ENCODE results near the gene FGF18.

FGF18 gene

GRCh38 chr5:171422902-171423663 is 3.6 kb downstream of the FGF18 start:
- DNase-seq (ENCODE audit: low spot score), result peak; percentile 40
- FAIRE-seq, result no peak

GRCh38 chr5:171424726-171425125 is 5.3 kb downstream of the FGF18 start:
- DNase-seq (ENCODE audit: low spot score) (no peak), FAIRE-seq (no peak)

GRCh38 chr5:171425596-171426244 is 6.3 kb downstream of the FGF18 start:
- FAIRE-seq (no peak), DNase-seq (ENCODE audit: low spot score) (no peak)

- FAIRE-seq (no peak), DNase-seq (ENCODE audit: low spot score) (no peak)
These were observed 6.8 kb downstream of the FGF18 start for GRCh38 chr5:171426266-171426665.

GRCh38 chr5:171426680-171427079 is 7.2 kb downstream of the FGF18 start:
- DNase-seq (ENCODE audit: low spot score) (no peak), FAIRE-seq (no peak)

GRCh38 chr5:171427318-171428167 is 8.1 kb downstream of the FGF18 start:
- DNase-seq (ENCODE audit: low spot score), result no peak
- no peak for FAIRE-seq

GRCh38 chr5:171428168-171428696 is 8.8 kb downstream of the FGF18 start:
- DNase-seq (ENCODE audit: low spot score) (no peak), FAIRE-seq (no peak)

GRCh38 chr5:171428809-171429542 is 9.5 kb downstream of the FGF18 start:
- FAIRE-seq, result no peak
- no peak for DNase-seq (ENCODE audit: low spot score)

- DNase-seq (ENCODE audit: low spot score) (no peak), FAIRE-seq (no peak)
These were observed 10.1 kb downstream of the FGF18 start for GRCh38 chr5:171429543-171429910.

- no peak for FAIRE-seq
- DNase-seq (ENCODE audit: low spot score), result no peak
These were observed 11.9 kb downstream of the FGF18 start for GRCh38 chr5:171431251-171431777.

GRCh38 chr5:171432076-171432475 is 12.6 kb downstream of the FGF18 start:
- FAIRE-seq (no peak), DNase-seq (ENCODE audit: low spot score) (no peak)

- DNase-seq (ENCODE audit: low spot score) (no peak), FAIRE-seq (no peak)
These were observed 13.3 kb downstream of the FGF18 start for GRCh38 chr5:171432583-171433351.

GRCh38 chr5:171433352-171433698 is 13.9 kb downstream of the FGF18 start:
- FAIRE-seq (no peak), DNase-seq (ENCODE audit: low spot score) (no peak)

GRCh38 chr5:171433982-171434676 is 14.7 kb downstream of the FGF18 start:
- DNase-seq (ENCODE audit: low spot score), result no peak
- FAIRE-seq, result no peak

- no peak for DNase-seq (ENCODE audit: low spot score)
- FAIRE-seq, result no peak
These were observed 15.4 kb downstream of the FGF18 start for GRCh38 chr5:171434874-171435273.

- DNase-seq (ENCODE audit: low spot score) (no peak), FAIRE-seq (no peak)
These were observed 16.5 kb downstream of the FGF18 start for GRCh38 chr5:171435908-171436307.

GRCh38 chr5:171436804-171437285 is 17.4 kb downstream of the FGF18 start:
- FAIRE-seq, result no peak

GRCh38 chr5:171437286-171437821 is 17.9 kb downstream of the FGF18 start:
- FAIRE-seq (no peak), DNase-seq (ENCODE audit: low spot score) (no peak)

More at GRCh38 chr5:171436804-171437285, 17.4 kb downstream of the FGF18 start:
- DNase-seq (ENCODE audit: low spot score), result no peak

GRCh38 chr5:171438738-171439137 is 19.3 kb downstream of the FGF18 start:
- FAIRE-seq (no peak), DNase-seq (ENCODE audit: low spot score) (no peak)

Measured in RCC 7860 (cell line).